Liver (tissue), 3 donors: Measurements from ENCODE around the gene SAMD4A.

ENCODE experiments used
- CTCF ChIP-seq: fragments of 150-350 bp; IDR thresholded peaks from 2 replicates; pipeline ENCODE4 v1.5.1; 2017; ENCODE audit warnings: improper control_type of control experiment, low read depth, low read length; ENCODE audit not compliant: missing input control
- EGR1 ChIP-seq, 2 donors: IDR thresholded peaks; 2 replicates each; pipeline ENCODE4 v1.6.1; 2016 to 2018; ENCODE audit warnings: antibody characterized with exemption in 2 of 2, low read depth in 2 of 2
- GABPA ChIP-seq, 2 donors: IDR thresholded peaks in 1 of 2; conservative IDR thresholded peaks in 1 of 2; 2 replicates each; pipeline ENCODE4 v1.6.1; 2016; ENCODE audit warnings: antibody characterized with exemption in 2 of 2, mild to moderate bottlenecking in 1 of 2, moderate library complexity in 1 of 2
- TAF1 ChIP-seq: conservative IDR thresholded peaks from 2 replicates; pipeline ENCODE4 v1.6.1; 2016; ENCODE audit warnings: antibody characterized with exemption, mild to moderate bottlenecking
- donor health status: healthy.
- donor health status: healthy.

- no peak for TF ChIP-seq EGR1 (IDR thresholded peaks at IDR 0.05; ENCODE audit: low read depth in 2 of 2)
- TF ChIP-seq CTCF, result no peak
- TF ChIP-seq GABPA (IDR thresholded peaks at IDR 0.05 in 1 of 2, conservative IDR thresholded peaks at IDR 0.05 in 1 of 2), result no peak
- TF ChIP-seq TAF1, result no peak
Observed at GRCh38 chr14:54672181-54672580, 105.3 kb downstream of the SAMD4A start.
